Mucosa of stomach (tissue), 1 donor: ENCODE measurements around the gene RTP3.
"Not testable (repeated sequence)": the region's sequence is repeated elsewhere in the genome, so short reads cannot be mapped to it uniquely, and the experiment has no call there.

Source experiments
- H3K27me3 ChIP-seq: one replicate; pipeline ENCODE4 v1.7.0; 2013; ENCODE audit warnings: mild to moderate bottlenecking, low read length; ENCODE audit not compliant: control insufficient read depth, insufficient read depth
- H3K36me3 ChIP-seq: one replicate; pipeline ENCODE4 v1.7.0; 2013; ENCODE audit warnings: low read length; ENCODE audit not compliant: control insufficient read depth, insufficient read depth
- H3K4me1 ChIP-seq: one replicate; pipeline ENCODE4 v1.7.0; 2013; ENCODE audit warnings: mild to moderate bottlenecking, low read length; ENCODE audit not compliant: control insufficient read depth, insufficient read depth
- H3K4me3 ChIP-seq: one replicate; pipeline ENCODE4 v1.7.0; 2013; ENCODE audit warnings: low read length
- H3K9ac ChIP-seq: one replicate; pipeline ENCODE4 v1.7.0; 2013; ENCODE audit warnings: mild to moderate bottlenecking, low read length, moderate library complexity
- H3K9me3 ChIP-seq: one replicate; pipeline ENCODE4 v1.7.0; 2013; ENCODE audit warnings: mild to moderate bottlenecking, low read length, moderate library complexity; ENCODE audit not compliant: control insufficient read depth
- donor health status: Pancreatic carcinoma.

RTP3 gene

DNA sequence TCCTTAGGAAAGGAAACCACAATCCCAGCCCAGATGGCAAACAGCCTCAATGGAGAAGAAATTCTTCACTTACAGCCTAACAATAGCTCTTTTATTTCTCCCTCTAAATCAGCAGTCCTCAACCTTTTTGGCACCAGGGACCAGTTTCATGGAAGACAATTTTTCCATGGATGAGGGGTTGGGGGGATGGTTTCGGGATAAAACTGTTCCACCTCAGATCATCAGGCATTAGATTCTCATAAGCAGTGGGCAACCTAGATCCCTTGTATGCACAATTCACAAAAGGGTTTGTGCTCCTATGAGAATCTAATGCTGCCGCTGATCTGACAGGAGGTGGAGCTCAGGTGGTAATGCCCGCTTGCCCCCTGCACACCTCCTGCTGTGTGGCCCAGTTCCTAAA, 50.8 kb downstream of the RTP3 start:
- H3K4me3 ChIP-seq, H3K9ac ChIP-seq, H3K4me1 ChIP-seq, H3K9me3 ChIP-seq, H3K36me3 ChIP-seq, H3K27me3 ChIP-seq: not testable (repeated sequence)

- no peaks in the 10 kb centered on the region for H3K9me3 ChIP-seq
- H3K27me3 ChIP-seq, result no peaks in the 10 kb centered on the region
- no peak overlapping the region for H3K4me3 ChIP-seq
- no peaks in the 10 kb centered on the region for H3K36me3 ChIP-seq
- no peaks in the 10 kb centered on the region for H3K4me1 ChIP-seq
- no peak overlapping the region for H3K9ac ChIP-seq
Measured at GRCh38 chr3:46549408-46549904, 51.7 kb downstream of the RTP3 start.

DNA sequence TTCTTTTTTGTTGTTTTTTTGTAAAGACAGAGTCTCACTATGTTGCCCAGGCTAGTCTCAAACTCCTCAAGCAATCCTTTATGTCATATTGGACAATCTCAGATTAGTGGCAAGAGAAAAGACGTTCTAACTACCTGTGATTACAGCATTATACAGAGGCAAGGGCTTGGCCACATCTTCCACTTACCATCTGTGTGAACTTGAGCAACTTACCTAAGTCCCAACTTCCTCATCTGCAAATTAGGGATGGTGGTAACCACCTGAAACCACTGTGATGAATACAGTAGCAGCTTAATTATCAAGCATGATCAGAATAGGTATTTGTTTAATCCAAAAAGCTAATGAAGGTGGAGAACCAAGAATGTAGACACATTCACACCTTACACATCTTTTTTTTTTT, 52.2 kb downstream of the RTP3 start:
- H3K36me3 ChIP-seq, result no peaks in the 10 kb centered on the region
- H3K4me3 ChIP-seq, result no peak overlapping the region
- no peaks in the 10 kb centered on the region for H3K27me3 ChIP-seq
- no peak overlapping the region for H3K9ac ChIP-seq
- no peaks in the 10 kb centered on the region for H3K4me1 ChIP-seq
- no peaks in the 10 kb centered on the region for H3K9me3 ChIP-seq
